WTC11 (cell line): Measurements from ENCODE around the gene ACTRT3. TPM values are rescaled to one million over a fixed set of nuclear protein-coding genes. Genes with fewer than 3 reads are reported as not detected.
A peak's percentile ranks its signal among the peaks of the same experiment; 100 is the strongest.

Source experiments
- ATAC-seq: fragments of 200-7000 bp; cut with Tn5 transposase; 2 replicates; pipeline ENCODE4 v1.10.0; 2021; ENCODE audit warnings: mild to moderate bottlenecking, moderate library complexity
- Bru-seq: library from RNA; stranded (reverse); fragments of 400-500 nt; gene quantifications from one replicate; lab custom pipeline; 2021; lab: Mats Ljungman, UMichigan
- CTCF ChIA-PET: fragments of 300-600 bp; sonication (Branson Sonifier 250); formaldehyde crosslinking; loops from one replicate; lab custom pipeline; 2021; ENCODE audit warnings: antibody characterized with exemption; lab: Charles Lee
- POLR2A ChIA-PET: fragments of 350-600 bp; sonication (Branson Sonifier 250); formaldehyde crosslinking; loops from one replicate; lab custom pipeline; 2021; ENCODE audit warnings: antibody characterized with exemption; lab: Charles Lee
- DNase-seq: peaks from one replicate; pipeline ENCODE4 v3.0.0; 2021; ENCODE audit warnings: low spot score
- H3K27ac Mint-ChIP-seq: 2 replicates; pipeline ENCODE4 v1.8.0; 2021; ENCODE audit warnings: mixed read lengths
- H3K27me3 Mint-ChIP-seq: 2 replicates; pipeline ENCODE4 v1.8.0; 2021; ENCODE audit warnings: low read depth, mild to moderate bottlenecking, moderate library complexity, mixed read lengths
- H3K36me3 Mint-ChIP-seq: 2 replicates; pipeline ENCODE4 v1.8.0; 2021; ENCODE audit warnings: mixed read lengths
- H3K4me1 Mint-ChIP-seq: 2 replicates; pipeline ENCODE4 v1.8.0; 2022; ENCODE audit warnings: mixed read lengths
- H3K4me3 Mint-ChIP-seq: 2 replicates; pipeline ENCODE4 v1.8.0; 2021; ENCODE audit warnings: mild to moderate bottlenecking, moderate library complexity, mixed read lengths
- H3K9me3 Mint-ChIP-seq: 2 replicates; pipeline ENCODE4 v1.8.0; 2021; ENCODE audit warnings: mixed read lengths
- CREB1 ChIP-seq: sonication (generic); formaldehyde crosslinking; IDR thresholded peaks from 2 replicates; pipeline ENCODE4 v1.8.0; 2023; ENCODE audit warnings: mild to moderate bottlenecking, missing genetic modification reagents
- FOXK1 ChIP-seq: sonication (generic); formaldehyde crosslinking; IDR thresholded peaks from 2 replicates; pipeline ENCODE4 v1.8.0; 2022; ENCODE audit warnings: mild to moderate bottlenecking, moderate library complexity, missing genetic modification reagents
- HMGA2 ChIP-seq: fragments of 250-450 bp; sonication (Bioruptor Pico); IDR thresholded peaks from 2 replicates; pipeline ENCODE4 v1.4.0; 2021; ENCODE audit warnings: mild to moderate bottlenecking, moderate library complexity
- IRF2 ChIP-seq: sonication (generic); formaldehyde crosslinking; IDR thresholded peaks from 2 replicates; pipeline ENCODE4 v1.8.0; 2022; ENCODE audit warnings: low read depth, missing genetic modification reagents, borderline replicate concordance
- KAT7 ChIP-seq: sonication (generic); formaldehyde crosslinking; IDR thresholded peaks from 2 replicates; pipeline ENCODE4 v1.8.1; 2023; ENCODE audit warnings: missing genetic modification reagents, mild to moderate bottlenecking, borderline replicate concordance
- NFE2L1 ChIP-seq: sonication (generic); formaldehyde crosslinking; IDR thresholded peaks from 2 replicates; pipeline ENCODE4 v1.8.1; 2023; ENCODE audit warnings: missing genetic modification reagents
- OVOL2 ChIP-seq: fragments of 250-450 bp; sonication (Bioruptor Pico); IDR thresholded peaks from 2 replicates; pipeline ENCODE4 v1.9.0; 2021; ENCODE audit warnings: mild to moderate bottlenecking, borderline replicate concordance
- SMAD3 ChIP-seq: sonication (generic); formaldehyde crosslinking; IDR thresholded peaks from 2 replicates; pipeline ENCODE4 v1.8.0; 2022; ENCODE audit warnings: missing genetic modification reagents, mild to moderate bottlenecking, borderline replicate concordance
- SP1 ChIP-seq: sonication (generic); formaldehyde crosslinking; conservative IDR thresholded peaks from 2 replicates; pipeline ENCODE4 v1.8.1; 2022; ENCODE audit warnings: missing genetic modification reagents
- TEAD1 ChIP-seq: sonication (generic); formaldehyde crosslinking; IDR thresholded peaks from 2 replicates; pipeline ENCODE4 v1.8.0; 2022; ENCODE audit warnings: mild to moderate bottlenecking, missing genetic modification reagents
- ZNF219 ChIP-seq: sonication (generic); formaldehyde crosslinking; IDR thresholded peaks from 2 replicates; pipeline ENCODE4 v1.8.0; 2023; ENCODE audit warnings: missing genetic modification reagents, mild to moderate bottlenecking, borderline replicate concordance
- ZNF232 ChIP-seq: sonication (generic); formaldehyde crosslinking; IDR thresholded peaks from 2 replicates; pipeline ENCODE4 v1.8.0; 2022; ENCODE audit warnings: mild to moderate bottlenecking, missing genetic modification reagents
- ZNF317 ChIP-seq: sonication (generic); formaldehyde crosslinking; IDR thresholded peaks from 2 replicates; pipeline ENCODE4 v1.8.1; 2023; ENCODE audit warnings: low read depth, mild to moderate bottlenecking, moderate library complexity, missing genetic modification reagents, borderline replicate concordance
- ZNF396 ChIP-seq: fragments of 250-450 bp; sonication (Bioruptor Pico); IDR thresholded peaks from 2 replicates; pipeline ENCODE4 v1.8.0; 2021; ENCODE audit warnings: mild to moderate bottlenecking, moderate library complexity, borderline replicate concordance
- ZNF416 ChIP-seq: fragments of 250-450 bp; sonication (Bioruptor Pico); IDR thresholded peaks from 2 replicates; pipeline ENCODE4 v1.9.0; 2021; ENCODE audit warnings: mild to moderate bottlenecking, inconsistent platforms
- ZNF423 ChIP-seq: fragments of 250-450 bp; sonication (Bioruptor Pico); IDR thresholded peaks from 2 replicates; pipeline ENCODE4 v2.1.2; 2022; ENCODE audit warnings: mild to moderate bottlenecking, moderate library complexity
- long read RNA-seq, 3 experiments: library from RNA in 1 of 3; library from capped mRNA in 1 of 3; library from polyadenylated mRNA in 1 of 3; unstranded in 2 of 3; stranded (forward) in 1 of 3; transcript quantifications; one replicate each; pipeline ENCODE4 v2.0.0, GENCODE V29; 2021
- total RNA-seq: library from RNA; stranded (reverse); gene quantifications from 3 replicates; pipeline ENCODE4 v1.2.3, GENCODE V29; 2021
- TF ChIP-seq, protein P1 (sequence below): sonication (generic); formaldehyde crosslinking; IDR thresholded peaks from 2 replicates; pipeline ENCODE4 v1.8.0; 2022; ENCODE audit warnings: mild to moderate bottlenecking, missing genetic modification reagents
- TF ChIP-seq, protein P2 (sequence below): sonication (generic); formaldehyde crosslinking; IDR thresholded peaks from 2 replicates; pipeline ENCODE4 v1.8.1; 2023; ENCODE audit warnings: mild to moderate bottlenecking, moderate library complexity, missing genetic modification reagents
- TF ChIP-seq, protein P3 (sequence below): sonication (generic); formaldehyde crosslinking; IDR thresholded peaks from 2 replicates; pipeline ENCODE4 v1.8.0; 2022; ENCODE audit warnings: mild to moderate bottlenecking, missing genetic modification reagents
- TF ChIP-seq, protein P4 (sequence below): sonication (generic); formaldehyde crosslinking; IDR thresholded peaks from 2 replicates; pipeline ENCODE4 v1.8.1; 2023; ENCODE audit warnings: mild to moderate bottlenecking, missing genetic modification reagents, moderate library complexity
- TF ChIP-seq, protein P5 (sequence below): sonication (generic); formaldehyde crosslinking; conservative IDR thresholded peaks from 2 replicates; pipeline ENCODE4 v1.8.1; 2022; ENCODE audit warnings: mild to moderate bottlenecking, missing genetic modification reagents
- TF ChIP-seq, protein P6 (sequence below): fragments of 250-450 bp; sonication (Bioruptor Pico); IDR thresholded peaks from 2 replicates; pipeline ENCODE4 v1.9.0; 2021; ENCODE audit warnings: mild to moderate bottlenecking

ACTRT3 gene
- total RNA-seq (2.3 to 2.7 TPM (median 2.4 TPM) in 3 replicates), Bru-seq, nascent RNA (percentile 60 among the genes with signal in this experiment)
- long read RNA-seq, experiment 1, transcript ACTRT3-201 (2 exons, 2,005 nt) = major isoform, 19 of 19 reads
- long read RNA-seq, experiment 1, partial matches to known transcripts = 0 of 19 reads
- long read RNA-seq, experiment 1, other reads (novel, unspliced or antisense) = 0 of 19 reads
- long read RNA-seq, experiment 2 = 0 reads
- long read RNA-seq, experiment 3, transcript ACTRT3-201 (2 exons, 2,005 nt) = major isoform, 8 of 9 reads
- long read RNA-seq, experiment 3, partial matches to known transcripts = 1 of 9 reads
- long read RNA-seq, experiment 3, other reads (novel, unspliced or antisense) = 0 of 9 reads

DNA sequence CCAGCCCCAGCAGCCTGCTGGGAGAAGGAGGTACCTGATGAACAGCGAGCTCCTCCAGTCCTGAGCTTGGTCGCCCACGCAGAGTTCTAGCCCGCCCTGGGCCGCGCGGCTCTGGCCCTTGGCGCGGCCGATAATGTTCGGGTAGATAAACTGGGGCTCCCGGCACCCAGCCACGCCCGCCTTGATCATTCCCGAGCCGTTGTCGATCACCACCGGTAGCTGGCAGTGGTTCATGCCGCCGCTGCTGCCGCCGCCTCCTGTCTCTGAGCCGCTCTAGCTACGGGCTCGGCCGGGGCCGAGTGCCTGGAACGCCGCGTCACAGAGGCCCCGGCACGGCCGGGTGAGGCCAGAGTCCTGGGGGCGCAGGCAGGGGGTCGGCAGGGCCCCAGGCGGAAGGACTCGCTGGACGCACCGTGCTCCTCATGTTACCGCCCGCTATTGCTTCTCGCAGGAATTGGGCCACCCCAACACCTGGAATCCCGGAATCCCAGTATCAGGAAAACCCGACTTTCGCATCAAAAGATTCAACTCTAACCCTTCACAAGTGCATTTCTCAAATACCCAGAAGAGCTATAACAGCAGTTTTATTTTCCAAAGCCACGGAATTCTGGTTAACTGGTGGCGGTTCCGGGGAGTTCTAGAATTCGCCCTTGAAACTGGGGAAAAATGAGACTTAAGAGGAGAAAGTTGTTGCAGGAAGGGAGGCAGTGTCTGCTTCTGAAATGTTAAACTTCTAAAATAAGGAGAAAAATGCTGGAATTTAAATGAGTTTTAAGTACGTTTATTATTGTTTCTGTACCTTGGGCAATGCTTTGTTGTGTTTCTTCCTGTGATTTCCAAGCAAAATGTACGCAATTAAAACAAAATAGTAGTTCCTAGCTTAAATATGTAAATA lies at the start of gene ACTRT3:
Gene ACTRT3, minus strand, starts transcription at position 275 of the 895 bp plus-strand sequence. Its CDS starts 41 bp downstream, at position 234.
- Mint-ChIP-seq H3K27ac (peak within 1 kb of the TSS; percentile 96), H3K4me1 (peaks cover 20% of the 10 kb centered on the region), H3K36me3 (peaks cover 5% of the 10 kb centered on the region; the same call in 1 of the 2 replicates), H3K4me3 (peak within 1 kb of the TSS; percentile 92), H3K9me3 (no peaks in the 10 kb centered on the region), H3K27me3 (no peaks in the 10 kb centered on the region; the same call in 1 of the 2 replicates)
- DNase-seq = peak; percentile 81
- POLR2A ChIA-PET = interaction anchor here (0.7 kb wide), 1 partner anchor 43 kb away, joined by 3 read pairs; the partner anchor contains the start of genes LRRC34 and LRRIQ4
- CTCF ChIA-PET = interaction anchor here (0.6 to 1.5 kb wide), 5 partner anchors 101 to 644 kb away, joined by 3 to 6 read pairs (median 3); no protein-coding TSS in a partner anchor
- peak; percentile 42 for ATAC-seq
- TF ChIP-seq, protein P1, sequence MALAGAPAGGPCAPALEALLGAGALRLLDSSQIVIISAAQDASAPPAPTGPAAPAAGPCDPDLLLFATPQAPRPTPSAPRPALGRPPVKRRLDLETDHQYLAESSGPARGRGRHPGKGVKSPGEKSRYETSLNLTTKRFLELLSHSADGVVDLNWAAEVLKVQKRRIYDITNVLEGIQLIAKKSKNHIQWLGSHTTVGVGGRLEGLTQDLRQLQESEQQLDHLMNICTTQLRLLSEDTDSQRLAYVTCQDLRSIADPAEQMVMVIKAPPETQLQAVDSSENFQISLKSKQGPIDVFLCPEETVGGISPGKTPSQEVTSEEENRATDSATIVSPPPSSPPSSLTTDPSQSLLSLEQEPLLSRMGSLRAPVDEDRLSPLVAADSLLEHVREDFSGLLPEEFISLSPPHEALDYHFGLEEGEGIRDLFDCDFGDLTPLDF = 0 out of 2 replicates have a peak, but pooled peaks have one; percentile 19
- TF ChIP-seq, protein P2, sequence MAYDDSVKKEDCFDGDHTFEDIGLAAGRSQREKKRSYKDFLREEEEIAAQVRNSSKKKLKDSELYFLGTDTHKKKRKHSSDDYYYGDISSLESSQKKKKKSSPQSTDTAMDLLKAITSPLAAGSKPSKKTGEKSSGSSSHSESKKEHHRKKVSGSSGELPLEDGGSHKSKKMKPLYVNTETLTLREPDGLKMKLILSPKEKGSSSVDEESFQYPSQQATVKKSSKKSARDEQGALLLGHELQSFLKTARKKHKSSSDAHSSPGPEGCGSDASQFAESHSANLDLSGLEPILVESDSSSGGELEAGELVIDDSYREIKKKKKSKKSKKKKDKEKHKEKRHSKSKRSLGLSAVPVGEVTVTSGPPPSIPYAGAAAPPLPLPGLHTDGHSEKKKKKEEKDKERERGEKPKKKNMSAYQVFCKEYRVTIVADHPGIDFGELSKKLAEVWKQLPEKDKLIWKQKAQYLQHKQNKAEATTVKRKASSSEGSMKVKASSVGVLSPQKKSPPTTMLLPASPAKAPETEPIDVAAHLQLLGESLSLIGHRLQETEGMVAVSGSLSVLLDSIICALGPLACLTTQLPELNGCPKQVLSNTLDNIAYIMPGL = peak; percentile 94
- TF ChIP-seq SMAD3 (CRISPR knock-in tag) (0 out of 2 replicates have a peak, but pooled peaks have one; percentile 62), ZNF416 (CRISPR knock-in tag) (no peak), SP1 (CRISPR knock-in tag) (0 out of 2 replicates have a peak, but pooled peaks have one; percentile 15), HMGA2 (peak; percentile 63; the same call in 1 of the 2 replicates), KAT7 (CRISPR knock-in tag) (0 out of 2 replicates have a peak, but pooled peaks have one; percentile 42), ZNF219 (CRISPR knock-in tag) (no peak), TEAD1 (no peak), ZNF423 (peak; percentile 72), ZNF317 (CRISPR knock-in tag) (no peak), OVOL2 (no peak), IRF2 (CRISPR knock-in tag) (no peak), FOXK1 (0 out of 2 replicates have a peak, but pooled peaks have one; percentile 34)
- TF ChIP-seq, protein P3, sequence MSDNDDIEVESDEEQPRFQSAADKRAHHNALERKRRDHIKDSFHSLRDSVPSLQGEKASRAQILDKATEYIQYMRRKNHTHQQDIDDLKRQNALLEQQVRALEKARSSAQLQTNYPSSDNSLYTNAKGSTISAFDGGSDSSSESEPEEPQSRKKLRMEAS (CRISPR knock-in tag) = peak; percentile 40; the same call in 1 of the 2 replicates
- TF ChIP-seq, protein P4, sequence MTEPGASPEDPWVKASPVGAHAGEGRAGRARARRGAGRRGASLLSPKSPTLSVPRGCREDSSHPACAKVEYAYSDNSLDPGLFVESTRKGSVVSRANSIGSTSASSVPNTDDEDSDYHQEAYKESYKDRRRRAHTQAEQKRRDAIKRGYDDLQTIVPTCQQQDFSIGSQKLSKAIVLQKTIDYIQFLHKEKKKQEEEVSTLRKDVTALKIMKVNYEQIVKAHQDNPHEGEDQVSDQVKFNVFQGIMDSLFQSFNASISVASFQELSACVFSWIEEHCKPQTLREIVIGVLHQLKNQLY = no peak
- TF ChIP-seq, protein P5, sequence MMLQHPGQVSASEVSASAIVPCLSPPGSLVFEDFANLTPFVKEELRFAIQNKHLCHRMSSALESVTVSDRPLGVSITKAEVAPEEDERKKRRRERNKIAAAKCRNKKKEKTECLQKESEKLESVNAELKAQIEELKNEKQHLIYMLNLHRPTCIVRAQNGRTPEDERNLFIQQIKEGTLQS (CRISPR knock-in tag) = no peak

DNA sequence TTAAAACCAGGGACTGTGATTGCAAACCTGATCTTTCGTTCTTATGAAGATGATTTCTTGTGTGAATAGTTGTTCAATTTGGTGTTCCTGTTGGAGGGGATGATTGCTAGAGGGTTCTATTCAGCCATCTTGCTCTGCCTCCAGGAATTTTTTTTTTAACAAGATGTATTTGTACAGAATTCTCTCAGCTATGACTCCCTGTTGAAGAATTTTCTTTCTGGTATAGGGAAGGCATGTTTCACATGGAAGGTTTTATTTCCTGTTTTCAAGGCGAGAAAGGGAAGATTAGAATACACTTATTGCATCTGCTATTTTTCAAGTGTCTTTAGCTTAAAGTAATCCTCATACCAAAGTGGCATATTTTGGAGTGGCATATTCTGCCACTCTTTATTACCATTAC lies 49.0 kb upstream of the ACTRT3 start:
- no peak for ATAC-seq
- Mint-ChIP-seq H3K27ac (no peak overlapping the region), H3K36me3 (peaks cover 11% of the 10 kb centered on the region), H3K4me1 (peaks cover 13% of the 10 kb centered on the region), H3K4me3 (no peak overlapping the region), H3K9me3 (peaks cover 16% of the 10 kb centered on the region), H3K27me3 (peaks cover 31% of the 10 kb centered on the region)
- POLR2A ChIA-PET = no interaction called here
- no peak for DNase-seq
- CTCF ChIA-PET = no interaction called here
- TF ChIP-seq, protein P5 (CRISPR knock-in tag) = no peak
- no peak for TF ChIP-seq SMAD3 (CRISPR knock-in tag)
- no peak for TF ChIP-seq NFE2L1 (CRISPR knock-in tag)
- no peak for TF ChIP-seq ZNF232 (CRISPR knock-in tag)
- no peak for TF ChIP-seq CREB1 (CRISPR knock-in tag)
- TF ChIP-seq, protein P6, sequence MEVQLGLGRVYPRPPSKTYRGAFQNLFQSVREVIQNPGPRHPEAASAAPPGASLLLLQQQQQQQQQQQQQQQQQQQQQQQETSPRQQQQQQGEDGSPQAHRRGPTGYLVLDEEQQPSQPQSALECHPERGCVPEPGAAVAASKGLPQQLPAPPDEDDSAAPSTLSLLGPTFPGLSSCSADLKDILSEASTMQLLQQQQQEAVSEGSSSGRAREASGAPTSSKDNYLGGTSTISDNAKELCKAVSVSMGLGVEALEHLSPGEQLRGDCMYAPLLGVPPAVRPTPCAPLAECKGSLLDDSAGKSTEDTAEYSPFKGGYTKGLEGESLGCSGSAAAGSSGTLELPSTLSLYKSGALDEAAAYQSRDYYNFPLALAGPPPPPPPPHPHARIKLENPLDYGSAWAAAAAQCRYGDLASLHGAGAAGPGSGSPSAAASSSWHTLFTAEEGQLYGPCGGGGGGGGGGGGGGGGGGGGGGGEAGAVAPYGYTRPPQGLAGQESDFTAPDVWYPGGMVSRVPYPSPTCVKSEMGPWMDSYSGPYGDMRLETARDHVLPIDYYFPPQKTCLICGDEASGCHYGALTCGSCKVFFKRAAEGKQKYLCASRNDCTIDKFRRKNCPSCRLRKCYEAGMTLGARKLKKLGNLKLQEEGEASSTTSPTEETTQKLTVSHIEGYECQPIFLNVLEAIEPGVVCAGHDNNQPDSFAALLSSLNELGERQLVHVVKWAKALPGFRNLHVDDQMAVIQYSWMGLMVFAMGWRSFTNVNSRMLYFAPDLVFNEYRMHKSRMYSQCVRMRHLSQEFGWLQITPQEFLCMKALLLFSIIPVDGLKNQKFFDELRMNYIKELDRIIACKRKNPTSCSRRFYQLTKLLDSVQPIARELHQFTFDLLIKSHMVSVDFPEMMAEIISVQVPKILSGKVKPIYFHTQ (CRISPR knock-in tag) = no peak
- TF ChIP-seq OVOL2 = no peak
- no peak for TF ChIP-seq ZNF396 (CRISPR knock-in tag)
